Uterus (tissue), 4 donors: Measurements from ENCODE around the gene ZNF470. TPM values are rescaled to one million over a fixed set of nuclear protein-coding genes. Genes with fewer than 3 reads are reported as not detected.
A peak's percentile ranks its signal among the peaks of the same experiment; 100 is the strongest.

Experiments
- DNase-seq, 2 donors: peaks; one replicate each; pipeline ENCODE4 v3.0.0-alpha.2; 2019 to 2020
- H3K27ac ChIP-seq, 2 donors: fragments of 200-600 bp; sonication (generic); 1 replicate in 1 of 2; 2 replicates in 1 of 2; pipeline ENCODE4 v1.5.1; 2016 to 2018
- H3K27me3 ChIP-seq, 2 donors: fragments of 200-600 bp; sonication (generic); one replicate each; pipeline ENCODE4 v1.5.1; 2018 to 2019; ENCODE audit warnings: control low read depth in 1 of 2
- H3K36me3 ChIP-seq, 2 donors: fragments of 200-600 bp; sonication (generic); one replicate each; pipeline ENCODE4 v1.5.1; 2019; ENCODE audit warnings: control low read depth in 1 of 2
- H3K4me1 ChIP-seq, 2 donors: fragments of 200-600 bp; sonication (generic); one replicate each; pipeline ENCODE4 v1.5.1; 2018 to 2019; ENCODE audit warnings: control low read depth in 1 of 2
- H3K4me3 ChIP-seq, 2 donors: fragments of 200-600 bp; sonication (generic); 1 replicate in 1 of 2; 2 replicates in 1 of 2; pipeline ENCODE4 v1.5.1; 2018 to 2019; ENCODE audit warnings: mild to moderate bottlenecking in 1 of 2
- H3K9me3 ChIP-seq, 2 donors: fragments of 200-600 bp; sonication (generic); one replicate each; pipeline ENCODE4 v1.5.1; 2019; ENCODE audit warnings: control low read depth in 1 of 2
- POLR2A ChIP-seq, 2 donors: fragments of 450-650 bp; IDR thresholded peaks; one replicate each; pipeline ENCODE4 v1.6.1; 2016; ENCODE audit warnings: antibody characterized with exemption in 2 of 2, mild to moderate bottlenecking in 1 of 2, moderate library complexity in 1 of 2
- intact Hi-C: fragments of 100-400 bp; cut with DNase I; formaldehyde crosslinking; loops from one replicate; pipeline ENCODE4 v1.15.1; 2023; ENCODE audit warnings: low total_unique reads
- total RNA-seq, 4 donors: library from RNA; depleted of rRNA in 3 of 4; stranded (reverse); fragments of >200 nt in 3 of 4; gene quantifications; one replicate each; pipeline versions ENCODE4 v1.1.0 to v1.2.4, GENCODE V29; 2014 to 2023
- TF ChIP-seq, protein P1 (sequence below), 4 experiments: fragments of 200-600 bp in 2 of 4; fragments of 450-650 bp in 2 of 4; sonication (generic) in 2 of 4; IDR thresholded peaks; one replicate each; pipeline ENCODE4 v1.5.1; 2016 to 2019; ENCODE audit warnings: antibody characterized with exemption in 4 of 4, mild to moderate bottlenecking in 2 of 4, moderate library complexity in 1 of 4
- donor health status: DM: yes; HTN: yes; CAD: no.

The ZNF470 gene
- total RNA-seq, 4 donors from 2014 or later: 7.5 to 11.0 (median 9.7) TPM

DNA sequence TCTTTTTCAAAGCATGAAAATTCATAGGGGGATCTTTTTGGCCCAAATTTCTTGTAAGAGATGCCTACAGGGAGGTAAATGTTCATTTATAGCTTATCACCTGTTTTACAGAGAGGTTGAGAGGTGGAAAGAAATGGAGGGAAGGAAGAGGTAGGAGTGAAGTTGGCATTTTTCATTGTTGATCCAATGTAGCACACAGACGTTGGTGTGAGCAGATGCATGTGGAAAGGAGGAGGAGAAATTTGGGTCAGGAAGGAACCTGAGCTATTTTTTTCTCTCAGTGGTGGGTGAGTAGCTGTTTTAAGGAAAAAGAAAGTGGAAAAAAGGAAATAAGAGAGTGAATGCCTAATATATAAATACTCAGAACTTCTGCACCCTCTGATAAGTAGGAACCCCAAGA, 65.8 kb downstream of the ZNF470 start:
- Histone ChIP-seq H3K9me3 (peaks cover 0 to 38% of the 10 kb centered on the region in 2 donors), H3K4me3 (no peak overlapping the region), H3K4me1 (no peaks in the 10 kb centered on the region), H3K36me3 (no peaks in the 10 kb centered on the region), H3K27me3 (no peaks in the 10 kb centered on the region), H3K27ac (no peak overlapping the region)
- no peak for DNase-seq
- TF ChIP-seq, protein P1, sequence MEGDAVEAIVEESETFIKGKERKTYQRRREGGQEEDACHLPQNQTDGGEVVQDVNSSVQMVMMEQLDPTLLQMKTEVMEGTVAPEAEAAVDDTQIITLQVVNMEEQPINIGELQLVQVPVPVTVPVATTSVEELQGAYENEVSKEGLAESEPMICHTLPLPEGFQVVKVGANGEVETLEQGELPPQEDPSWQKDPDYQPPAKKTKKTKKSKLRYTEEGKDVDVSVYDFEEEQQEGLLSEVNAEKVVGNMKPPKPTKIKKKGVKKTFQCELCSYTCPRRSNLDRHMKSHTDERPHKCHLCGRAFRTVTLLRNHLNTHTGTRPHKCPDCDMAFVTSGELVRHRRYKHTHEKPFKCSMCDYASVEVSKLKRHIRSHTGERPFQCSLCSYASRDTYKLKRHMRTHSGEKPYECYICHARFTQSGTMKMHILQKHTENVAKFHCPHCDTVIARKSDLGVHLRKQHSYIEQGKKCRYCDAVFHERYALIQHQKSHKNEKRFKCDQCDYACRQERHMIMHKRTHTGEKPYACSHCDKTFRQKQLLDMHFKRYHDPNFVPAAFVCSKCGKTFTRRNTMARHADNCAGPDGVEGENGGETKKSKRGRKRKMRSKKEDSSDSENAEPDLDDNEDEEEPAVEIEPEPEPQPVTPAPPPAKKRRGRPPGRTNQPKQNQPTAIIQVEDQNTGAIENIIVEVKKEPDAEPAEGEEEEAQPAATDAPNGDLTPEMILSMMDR (IDR thresholded peaks at IDR 0.05): no peak
- TF ChIP-seq POLR2A (IDR thresholded peaks at IDR 0.05): no peak
- intact Hi-C loops: loop anchor here (10.0 kb wide), 1 partner anchor 548 kb away; no protein-coding TSS in a partner anchor

DNA sequence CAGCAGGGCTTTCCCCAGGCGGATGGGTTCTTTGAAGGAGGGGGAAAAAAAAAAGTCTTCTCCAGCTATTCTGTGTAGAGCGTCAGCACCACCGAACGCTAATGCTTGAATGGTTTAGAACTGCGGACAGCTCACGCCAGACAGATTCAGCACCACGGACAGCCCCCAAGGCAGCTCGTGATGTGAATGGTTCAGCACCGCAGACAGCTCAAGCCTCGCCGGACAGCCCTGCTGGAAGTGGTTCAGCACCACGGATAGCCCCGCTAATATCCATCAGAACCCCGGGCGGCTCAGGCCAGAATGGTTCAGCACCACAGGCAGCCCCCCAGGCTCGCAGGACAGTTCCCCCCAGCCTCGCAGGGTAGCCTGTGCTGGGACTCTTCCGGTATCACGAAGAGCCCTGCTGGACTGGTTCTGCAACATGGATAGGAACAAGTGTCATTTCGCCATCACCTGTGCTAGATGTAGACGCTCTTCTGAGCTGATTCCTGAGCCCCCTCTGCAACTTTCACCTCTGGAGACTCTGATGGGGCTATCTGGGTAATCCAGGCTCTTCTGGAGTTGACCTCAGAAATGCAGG, 70.8 kb downstream of the ZNF470 start:
- DNase-seq: peak; percentile 23 to 35
- H3K4me1 ChIP-seq: no peaks in the 10 kb centered on the region
- no peak for TF ChIP-seq POLR2A (IDR thresholded peaks at IDR 0.05)
- TF ChIP-seq, protein P1 (IDR thresholded peaks at IDR 0.05): no peak

More for the DNA sequence above, 70.8 kb downstream of the ZNF470 start:
- Histone ChIP-seq H3K4me3 (no peak overlapping the region), H3K27me3 (peaks cover 0 to under 1% of the 10 kb centered on the region in 2 donors), H3K9me3 (peaks cover 0 to 5% of the 10 kb centered on the region in 2 donors), H3K27ac (no peak overlapping the region), H3K36me3 (no peaks in the 10 kb centered on the region)
- intact Hi-C loops: loop anchor here (10.0 kb wide), 1 partner anchor 553 kb away; no protein-coding TSS in a partner anchor

Other genes with a start within 250 kb of the ZNF470 start
- 10 to 100 TPM in 1 of 4 donors, 1 to 10 TPM in 3; 7.5 to 14.1 (median 8.6) TPM for gene ZNF582, start 173.9 kb upstream of the ZNF470 start, total RNA-seq
- 10 to 100 TPM in 3 of 4 donors, 1 to 10 TPM in 1; 1.5 to 25.1 (median 14.4) TPM for gene ZNF583, start 163.1 kb upstream of the ZNF470 start, total RNA-seq
- 10 to 100 TPM in 1 of 4 donors, 1 to 10 TPM in 3; 2.3 to 20.7 (median 8.2) TPM for gene ZNF667, start 90.1 kb upstream of the ZNF470 start, total RNA-seq
- gene ZNF471, start 59.6 kb upstream of the ZNF470 start, total RNA-seq: 10 to 100 TPM in 2 of 4 donors, 1 to 10 TPM in 2; 5.6 to 19.4 (median 10.5) TPM
- 10 to 100 TPM in 3 of 4 donors, 1 to 10 TPM in 1; 6.1 to 45.3 (median 17.7) TPM for gene ZFP28, start 28.5 kb upstream of the ZNF470 start, total RNA-seq
- gene ZNF71, start 27.8 kb downstream of the ZNF470 start, total RNA-seq: 10 to 100 TPM; 10.3 to 31.3 (median 13.6) TPM
- 1 to 10 TPM in 1 of 4 donors, under 1 TPM in 2, not detected in 1; 0.70 to 1.2 (median 0.88) TPM for gene SMIM17, start 75.7 kb downstream of the ZNF470 start, total RNA-seq
- gene ZNF835, start 104.3 kb downstream of the ZNF470 start, total RNA-seq: 1 to 10 TPM; 1.5 to 8.3 (median 4.2) TPM